Measurements from ENCODE around the gene MEI1.

Gene MEI1

GRCh38 chr22:41775338-41775737 lies 76.0 kb downstream of the MEI1 start:
- DNase-seq (ENCODE audit: low spot score), result no peak
- Histone ChIP-seq H3K27ac (no peak overlapping the region), H3K4me3 (no peak overlapping the region)
- TF ChIP-seq, protein P1, sequence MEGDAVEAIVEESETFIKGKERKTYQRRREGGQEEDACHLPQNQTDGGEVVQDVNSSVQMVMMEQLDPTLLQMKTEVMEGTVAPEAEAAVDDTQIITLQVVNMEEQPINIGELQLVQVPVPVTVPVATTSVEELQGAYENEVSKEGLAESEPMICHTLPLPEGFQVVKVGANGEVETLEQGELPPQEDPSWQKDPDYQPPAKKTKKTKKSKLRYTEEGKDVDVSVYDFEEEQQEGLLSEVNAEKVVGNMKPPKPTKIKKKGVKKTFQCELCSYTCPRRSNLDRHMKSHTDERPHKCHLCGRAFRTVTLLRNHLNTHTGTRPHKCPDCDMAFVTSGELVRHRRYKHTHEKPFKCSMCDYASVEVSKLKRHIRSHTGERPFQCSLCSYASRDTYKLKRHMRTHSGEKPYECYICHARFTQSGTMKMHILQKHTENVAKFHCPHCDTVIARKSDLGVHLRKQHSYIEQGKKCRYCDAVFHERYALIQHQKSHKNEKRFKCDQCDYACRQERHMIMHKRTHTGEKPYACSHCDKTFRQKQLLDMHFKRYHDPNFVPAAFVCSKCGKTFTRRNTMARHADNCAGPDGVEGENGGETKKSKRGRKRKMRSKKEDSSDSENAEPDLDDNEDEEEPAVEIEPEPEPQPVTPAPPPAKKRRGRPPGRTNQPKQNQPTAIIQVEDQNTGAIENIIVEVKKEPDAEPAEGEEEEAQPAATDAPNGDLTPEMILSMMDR (IDR thresholded peaks at IDR 0.05), result no peak

GRCh38 chr22:41775976-41776375 lies 76.7 kb downstream of the MEI1 start:
- H3K4me3 ChIP-seq, result no peak overlapping the region
- TF ChIP-seq, protein P1 (IDR thresholded peaks at IDR 0.05), result no peak
- H3K27ac ChIP-seq, result no peak overlapping the region
- no peak for DNase-seq (ENCODE audit: low spot score)

GRCh38 chr22:41776381-41776780 lies 77.1 kb downstream of the MEI1 start:
- no peak overlapping the region for H3K27ac ChIP-seq
- TF ChIP-seq, protein P1 (IDR thresholded peaks at IDR 0.05), result no peak
- no peak for DNase-seq (ENCODE audit: low spot score)
- no peak overlapping the region for H3K4me3 ChIP-seq

GRCh38 chr22:41777749-41778425 lies 78.6 kb downstream of the MEI1 start:
- no peak for DNase-seq (ENCODE audit: low spot score)
- H3K4me3 ChIP-seq, result no peak overlapping the region
- H3K27ac ChIP-seq, result no peak overlapping the region
- TF ChIP-seq, protein P1 (IDR thresholded peaks at IDR 0.05), result no peak

GRCh38 chr22:41779929-41780505 lies 80.7 kb downstream of the MEI1 start:
- Histone ChIP-seq H3K27ac (no peak overlapping the region), H3K4me3 (no peak overlapping the region)
- TF ChIP-seq, protein P1 (IDR thresholded peaks at IDR 0.05), result no peak
- DNase-seq (ENCODE audit: low spot score), result no peak

DNA sequence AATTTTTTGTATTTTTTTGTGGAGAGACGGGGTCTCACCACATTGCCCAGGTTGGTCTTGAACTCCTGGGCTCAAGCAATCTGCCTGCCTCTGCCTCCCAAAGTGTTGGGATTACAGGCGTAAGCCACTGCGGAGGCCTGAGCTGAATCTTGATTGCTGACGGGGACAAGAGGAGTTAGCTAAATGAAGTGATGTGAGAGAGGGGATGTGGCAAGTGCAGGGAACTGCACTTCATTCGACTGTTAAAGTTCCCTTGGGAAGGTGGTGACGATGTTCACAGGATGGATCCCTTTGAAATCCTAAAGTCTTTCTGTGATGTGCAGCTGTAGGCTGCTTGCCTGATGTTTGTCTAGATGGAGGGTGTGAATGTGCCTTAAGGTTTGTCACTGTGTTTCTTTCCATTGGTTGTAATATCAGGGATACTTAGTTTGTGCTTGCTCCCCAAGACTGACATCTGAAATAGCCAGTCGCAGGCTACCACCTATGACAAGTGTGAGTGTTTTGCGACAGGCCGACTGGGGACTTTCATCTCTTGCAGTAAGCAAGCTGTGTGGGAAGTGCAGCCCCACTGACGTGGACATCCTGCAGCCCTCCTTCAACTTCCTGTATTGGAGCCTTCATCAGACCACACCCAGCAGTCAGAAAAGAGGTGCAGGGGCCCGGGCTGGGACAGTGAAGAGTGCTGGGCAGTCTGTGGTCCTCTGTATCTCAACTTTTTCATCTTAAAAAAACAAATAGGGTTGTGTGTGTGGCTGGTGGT lies 81.6 kb downstream of the MEI1 start:
- no peak for DNase-seq (ENCODE audit: low spot score)
- Histone ChIP-seq H3K4me3 (no peak overlapping the region), H3K27ac (peak overlapping the region in 1 of 2 donors; percentile 28)
- TF ChIP-seq, protein P1 (IDR thresholded peaks at IDR 0.05), result no peak
